GM12878 (cell line): ENCODE data around the gene FAM174A. TPM values are rescaled to one million over a fixed set of nuclear protein-coding genes. Genes with fewer than 3 reads are reported as not detected.

Experiments used
- BMI1 ChIP-seq: fragments of 450-650 bp; IDR thresholded peaks from 2 replicates; pipeline ENCODE4 v1.6.1; 2016; ENCODE audit warnings: mild to moderate bottlenecking, moderate library complexity, borderline replicate concordance
- CREM ChIP-seq: IDR thresholded peaks from 2 replicates; pipeline ENCODE4 v1.6.1; 2014; ENCODE audit warnings: antibody characterized with exemption, low read depth
- GABPA ChIP-seq: IDR thresholded peaks from 2 replicates; pipeline ENCODE4 v1.6.1; 2014; ENCODE audit warnings: antibody characterized with exemption, low read depth, mild to moderate bottlenecking, inconsistent platforms
- HDAC6 ChIP-seq: fragments of 200-600 bp; sonication (generic); IDR thresholded peaks from one replicate; pipeline ENCODE4 v1.8.0; 2017; ENCODE audit warnings: antibody characterized with exemption; ENCODE audit not compliant: unreplicated experiment
- MEF2A ChIP-seq: IDR thresholded peaks from 2 replicates; pipeline ENCODE4 v1.6.1; 2011; ENCODE audit warnings: low read depth, mild to moderate bottlenecking, low read length, moderate library complexity; ENCODE audit not compliant: insufficient read depth
- PRDM15 ChIP-seq: fragments of 450-650 bp; formaldehyde crosslinking; IDR thresholded peaks from 2 replicates; pipeline ENCODE4 v1.4.0; 2020; ENCODE audit warnings: mild to moderate bottlenecking, moderate library complexity
- TCF3 ChIP-seq: IDR thresholded peaks from 2 replicates; pipeline ENCODE4 v1.6.1; 2012; ENCODE audit warnings: low read depth, mild to moderate bottlenecking, low read length, borderline replicate concordance; ENCODE audit not compliant: insufficient read depth
- ZNF622 ChIP-seq: fragments of 450-650 bp; IDR thresholded peaks from 2 replicates; pipeline ENCODE4 v1.6.1; 2017; ENCODE audit warnings: mild to moderate bottlenecking, inconsistent platforms
- ZSCAN29 ChIP-seq: fragments of 450-650 bp; IDR thresholded peaks from 2 replicates; pipeline ENCODE4 v1.6.1; 2017; ENCODE audit warnings: mild to moderate bottlenecking, moderate library complexity
- polyA plus RNA-seq, 11 experiments: library from polyadenylated mRNA; depleted of rRNA in 4 of 11; unstranded in 6 of 11; stranded (reverse) in 5 of 11; fragments of >200 nt; fragmentation: Nextera tagmentation in 4 of 11; fragmentation: Illumina TruSeq in 1 of 11; extraction: Ambion mirVana in 4 of 11; extraction: Trizol in 1 of 11; gene quantifications; 1 replicate in 1 of 11; 2 replicates in 10 of 11; pipeline versions ENCODE4 v1.2.1 to v1.2.3, GENCODE V29; 2011 to 2016; ENCODE audit warnings: inconsistent platforms in 2 of 11, missing spikeins in 2 of 11, low read depth in 1 of 11
- total RNA-seq, 4 experiments: library from RNA; depleted of rRNA in 3 of 4; stranded (reverse); fragments of >200 nt in 3 of 4; fragmentation: Illumina TruSeq in 1 of 4; extraction: Trizol in 1 of 4; gene quantifications; 2 replicates each; pipeline versions ENCODE4 v1.2.1 to v1.2.3, GENCODE V29; 2013 to 2021
- TF ChIP-seq, protein P1 (sequence below): IDR thresholded peaks from 2 replicates; pipeline ENCODE4 v1.6.1; 2012; ENCODE audit warnings: low read length, inconsistent platforms

The FAM174A gene
- total and polyA plus RNA-seq, 10 of the 15 experiments (the other 5 are each of a cell fraction or from before 2014, with no cell fraction given) = 1.4 to 12.1 (median 6.0) TPM

- TF ChIP-seq PRDM15 (CRISPR knock-in tag) (no peak), TCF3 (no peak), BMI1 (no peak), ZSCAN29 (no peak), MEF2A (no peak), GABPA (no peak), CREM (no peak), HDAC6 (no peak), ZNF622 (no peak)
- TF ChIP-seq, protein P1, sequence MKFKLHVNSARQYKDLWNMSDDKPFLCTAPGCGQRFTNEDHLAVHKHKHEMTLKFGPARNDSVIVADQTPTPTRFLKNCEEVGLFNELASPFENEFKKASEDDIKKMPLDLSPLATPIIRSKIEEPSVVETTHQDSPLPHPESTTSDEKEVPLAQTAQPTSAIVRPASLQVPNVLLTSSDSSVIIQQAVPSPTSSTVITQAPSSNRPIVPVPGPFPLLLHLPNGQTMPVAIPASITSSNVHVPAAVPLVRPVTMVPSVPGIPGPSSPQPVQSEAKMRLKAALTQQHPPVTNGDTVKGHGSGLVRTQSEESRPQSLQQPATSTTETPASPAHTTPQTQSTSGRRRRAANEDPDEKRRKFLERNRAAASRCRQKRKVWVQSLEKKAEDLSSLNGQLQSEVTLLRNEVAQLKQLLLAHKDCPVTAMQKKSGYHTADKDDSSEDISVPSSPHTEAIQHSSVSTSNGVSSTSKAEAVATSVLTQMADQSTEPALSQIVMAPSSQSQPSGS = no peak
Measured at GRCh38 chr5:100493996-100494395, 41.2 kb upstream of the FAM174A start (continued).
